Left cardiac atrium (tissue), 4 donors: Measurements from ENCODE around the gene ZNF407. TPM values are rescaled to one million over a fixed set of nuclear protein-coding genes. Genes with fewer than 3 reads are reported as not detected.
A peak's percentile ranks its signal among the peaks of the same experiment; 100 is the strongest.

ENCODE experiments used
- ATAC-seq, 2 donors: fragments of 200-7000 bp; cut with Tn5 transposase; one replicate each; pipeline ENCODE4 v1.9.1; 2020; ENCODE audit warnings: mild to moderate bottlenecking in 2 of 2, moderate library complexity in 2 of 2
- DNase-seq: peaks from one replicate; pipeline ENCODE4 v3.0.0-alpha.2; 2020
- intact Hi-C, 2 donors: fragments of 100-400 bp; cut with DNase I; formaldehyde crosslinking; loops; one replicate each; pipeline versions ENCODE4 v1.14.1 to v1.15.1; 2022 to 2023
- total RNA-seq, 2 donors: library from RNA; stranded (reverse); fragmentation: NEBNext Ultra II Directional; extraction: Animal tissue kit (Norgen Biotek cat#: 25700); gene quantifications; one replicate each; pipeline ENCODE4 v1.2.1, GENCODE V29; 2021
- donor health status: DM: no; HTN: yes; CAD: no.
- donor health status: DM: no; HTN: yes; CAD: no; lungs with severe emphysema.
- donor health status: DM: yes; HTN: yes; CAD: no.
- donor health status: Dilated cardiomyopathy.

Gene ZNF407
- total RNA-seq, 2 donors from 2014 or later, result 10.1 to 10.6 TPM

GRCh38 chr18:74652392-74652988 lies 54.8 kb downstream of the ZNF407 start:
- ATAC-seq (no peak), DNase-seq (no peak)
- intact Hi-C loops, result loop anchor here in 1 of 2 donors (5.0 to 10.0 kb wide), 3 partner anchors 315 to 1692 kb away; no protein-coding TSS in a partner anchor

DNA sequence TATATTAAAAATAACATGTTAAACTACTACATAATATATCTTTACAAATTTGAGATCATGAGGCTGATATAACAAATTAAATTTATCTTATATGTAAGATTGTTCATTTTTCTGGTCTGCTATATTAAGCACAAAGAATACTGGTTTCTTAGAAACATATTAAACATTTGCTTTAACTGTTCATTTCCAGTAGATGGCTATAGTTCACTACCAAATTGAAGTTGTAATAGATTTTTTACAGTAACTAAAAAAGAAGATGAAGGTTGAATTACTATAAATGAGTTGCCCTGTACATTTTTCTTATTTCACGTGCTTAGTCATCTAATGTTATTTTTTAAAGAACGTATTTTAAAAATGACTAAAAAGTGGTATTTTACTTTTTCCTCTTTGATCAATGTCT lies 57.0 kb downstream of the ZNF407 start:
- ATAC-seq, result no peak
- no peak for DNase-seq
- intact Hi-C loops, result loop anchor here in 1 of 2 donors (5.0 to 10.0 kb wide), 3 partner anchors 313 to 1690 kb away; no protein-coding TSS in a partner anchor

GRCh38 chr18:74661008-74661407 lies 63.3 kb downstream of the ZNF407 start:
- DNase-seq (no peak), ATAC-seq (no peak)
- intact Hi-C loops, result no loop called here

DNA sequence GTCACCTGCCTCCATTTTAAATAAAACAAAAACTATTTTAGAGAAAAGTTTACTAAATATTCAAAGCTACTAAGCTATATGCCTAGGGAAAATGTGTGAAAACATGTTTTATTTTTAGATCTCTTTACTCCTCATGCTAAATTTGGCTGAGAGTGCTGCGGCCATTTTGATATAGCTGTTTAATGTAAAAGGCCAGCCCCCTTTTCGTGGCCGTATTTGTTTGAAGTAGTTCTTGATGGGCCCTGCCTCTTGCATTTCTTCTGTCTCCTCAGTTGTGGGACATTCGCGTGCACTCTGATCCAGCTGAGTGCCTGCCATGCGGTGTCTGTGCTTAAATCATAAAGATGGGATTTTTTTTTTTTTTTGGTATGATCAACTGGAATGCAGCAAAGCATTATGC lies 64.0 kb downstream of the ZNF407 start:
- ATAC-seq, result no peak
- DNase-seq, result no peak
- intact Hi-C loops, result no loop called here

GRCh38 chr18:74662622-74663021 lies 65.0 kb downstream of the ZNF407 start:
- DNase-seq (no peak), ATAC-seq (no peak)
- intact Hi-C loops, result no loop called here

GRCh38 chr18:74665346-74665745 lies 67.7 kb downstream of the ZNF407 start:
- intact Hi-C loops, result no loop called here
- DNase-seq, result no peak
- no peak for ATAC-seq

DNA sequence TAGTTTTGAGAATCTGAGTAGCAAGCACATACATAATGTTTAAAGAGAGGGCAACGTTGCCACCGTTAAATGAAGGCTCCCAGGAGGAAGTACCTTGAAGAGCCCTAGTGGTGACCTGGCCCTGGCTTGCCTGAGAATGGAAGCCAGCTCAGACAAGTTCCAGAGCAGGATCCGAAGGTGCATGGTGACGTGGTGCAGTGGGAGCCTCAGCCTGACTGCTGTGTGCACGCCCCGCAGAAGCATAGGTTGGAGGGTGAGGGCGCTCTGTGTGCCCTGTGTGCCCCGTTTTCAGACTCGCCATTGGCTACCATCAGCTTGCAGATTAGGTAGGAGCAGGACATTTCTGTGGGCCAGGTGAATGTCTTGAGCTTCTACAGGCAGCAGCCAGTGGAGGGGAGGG lies 68.2 kb downstream of the ZNF407 start:
- ATAC-seq (no peak), DNase-seq (no peak)
- intact Hi-C loops, result no loop called here

DNA sequence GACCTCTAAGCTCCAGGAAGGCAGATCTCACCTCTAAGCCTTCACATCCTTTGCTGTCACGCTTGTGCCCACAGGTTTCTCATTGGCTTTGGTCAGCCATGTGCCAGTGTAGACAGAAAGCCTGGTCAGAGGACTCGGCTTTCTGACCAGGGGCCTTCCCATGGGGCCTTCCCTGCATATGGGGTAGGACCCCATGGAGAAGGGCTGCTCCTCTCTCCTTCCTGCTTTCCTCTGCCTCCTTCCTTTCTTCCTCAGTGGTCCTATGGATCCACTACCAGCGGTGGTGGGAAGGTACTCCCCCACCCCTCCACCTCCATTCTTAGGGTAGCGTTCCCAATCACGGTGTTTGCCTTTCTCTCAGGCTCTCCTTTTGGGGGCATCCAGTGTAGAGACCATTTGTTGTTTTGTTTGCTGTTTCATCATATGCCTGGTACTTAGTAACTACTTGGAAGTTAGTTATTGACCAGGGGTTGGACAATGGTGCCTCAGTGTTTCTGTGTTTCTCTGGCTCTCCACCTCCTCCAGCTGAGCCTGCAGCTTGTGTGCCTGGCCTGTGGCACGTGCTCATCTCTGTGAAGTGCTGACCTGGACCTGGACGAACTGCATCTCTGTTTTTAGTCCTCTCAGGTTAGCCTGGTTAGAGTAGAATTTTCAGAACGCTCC lies 71.6 kb downstream of the ZNF407 start:
- intact Hi-C loops, result no loop called here
- no peak for ATAC-seq

DNA sequence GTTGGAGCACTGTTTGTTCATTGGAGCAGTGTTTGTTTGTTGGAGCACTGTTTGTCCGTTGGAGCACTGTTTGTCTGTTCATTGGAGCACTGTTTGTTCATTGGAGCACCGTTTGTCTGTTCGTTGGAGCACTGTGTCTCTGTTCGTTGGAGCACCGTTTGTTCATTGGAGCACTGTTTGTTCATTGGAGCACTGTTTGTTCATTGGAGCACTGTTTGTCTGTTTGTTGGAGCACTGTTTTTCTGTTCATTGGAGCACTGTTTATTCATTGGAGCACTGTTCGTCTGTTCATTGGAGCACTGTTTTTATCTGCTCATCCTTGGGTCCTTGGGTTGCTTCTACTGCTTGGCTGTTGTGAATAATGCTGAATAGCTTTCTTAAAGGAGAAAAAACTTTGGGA lies 74.7 kb downstream of the ZNF407 start:
- no peak for ATAC-seq
- DNase-seq, result no peak
- intact Hi-C loops, result no loop called here

More for the DNA sequence above, 71.6 kb downstream of the ZNF407 start:
- DNase-seq, result no peak

DNA sequence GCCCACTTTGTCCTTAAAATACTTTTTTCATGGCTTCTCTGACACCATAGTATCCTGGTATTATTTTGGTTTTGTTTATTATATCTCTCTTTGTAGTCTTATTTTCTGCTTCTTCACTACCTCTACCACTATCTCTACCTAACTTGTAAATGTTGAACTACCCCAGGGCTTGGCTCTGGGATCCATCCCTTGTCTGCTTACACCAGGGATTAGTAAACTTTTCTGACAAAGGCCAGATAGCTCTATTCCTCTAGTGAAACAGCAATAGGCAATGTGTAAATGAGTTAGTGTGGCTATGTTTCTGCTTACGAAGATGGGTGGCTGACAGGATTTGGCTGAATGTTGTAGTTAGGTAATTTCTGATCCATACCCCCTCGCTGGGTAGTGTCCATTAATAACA lies 76.8 kb downstream of the ZNF407 start:
- intact Hi-C loops, result no loop called here
- ATAC-seq, result no peak
- no peak for DNase-seq

DNA sequence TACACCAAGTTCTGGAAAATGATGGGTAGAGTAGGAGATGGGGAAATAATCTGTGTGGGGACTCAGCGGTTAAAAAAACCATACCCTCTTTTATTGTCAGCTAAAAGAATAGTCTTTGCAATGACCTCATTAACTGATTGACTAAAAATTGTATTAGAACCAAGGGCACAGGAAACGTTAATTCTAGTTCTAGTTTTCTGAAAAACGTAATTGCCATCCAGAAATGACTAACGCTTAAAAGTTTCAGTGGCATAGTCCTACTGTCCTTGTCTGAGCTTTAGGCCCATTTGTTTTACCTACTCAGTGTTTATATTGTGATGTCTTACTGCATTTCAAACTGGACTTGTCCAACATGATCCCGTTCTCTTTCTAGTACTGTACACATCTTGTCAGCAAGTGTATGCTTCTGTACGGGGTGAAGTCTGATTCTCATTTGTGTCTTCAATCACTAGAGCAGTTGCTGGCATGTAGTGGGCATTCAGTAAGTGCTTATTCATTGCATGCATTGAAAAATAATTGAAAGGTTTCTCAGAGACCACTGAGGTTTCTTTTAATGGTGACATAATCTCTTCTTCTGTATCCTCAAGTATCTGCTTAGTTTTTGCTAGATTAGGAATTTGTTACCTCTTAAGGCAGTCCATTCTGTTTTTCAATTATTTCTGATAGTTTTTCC lies 81.5 kb downstream of the ZNF407 start:
- ATAC-seq, result no peak
- intact Hi-C loops, result no loop called here
- no peak for DNase-seq

- ATAC-seq (no peak), DNase-seq (no peak)
- intact Hi-C loops, result no loop called here
Observed at GRCh38 chr18:74679679-74680076, 82.0 kb downstream of the ZNF407 start.

DNA sequence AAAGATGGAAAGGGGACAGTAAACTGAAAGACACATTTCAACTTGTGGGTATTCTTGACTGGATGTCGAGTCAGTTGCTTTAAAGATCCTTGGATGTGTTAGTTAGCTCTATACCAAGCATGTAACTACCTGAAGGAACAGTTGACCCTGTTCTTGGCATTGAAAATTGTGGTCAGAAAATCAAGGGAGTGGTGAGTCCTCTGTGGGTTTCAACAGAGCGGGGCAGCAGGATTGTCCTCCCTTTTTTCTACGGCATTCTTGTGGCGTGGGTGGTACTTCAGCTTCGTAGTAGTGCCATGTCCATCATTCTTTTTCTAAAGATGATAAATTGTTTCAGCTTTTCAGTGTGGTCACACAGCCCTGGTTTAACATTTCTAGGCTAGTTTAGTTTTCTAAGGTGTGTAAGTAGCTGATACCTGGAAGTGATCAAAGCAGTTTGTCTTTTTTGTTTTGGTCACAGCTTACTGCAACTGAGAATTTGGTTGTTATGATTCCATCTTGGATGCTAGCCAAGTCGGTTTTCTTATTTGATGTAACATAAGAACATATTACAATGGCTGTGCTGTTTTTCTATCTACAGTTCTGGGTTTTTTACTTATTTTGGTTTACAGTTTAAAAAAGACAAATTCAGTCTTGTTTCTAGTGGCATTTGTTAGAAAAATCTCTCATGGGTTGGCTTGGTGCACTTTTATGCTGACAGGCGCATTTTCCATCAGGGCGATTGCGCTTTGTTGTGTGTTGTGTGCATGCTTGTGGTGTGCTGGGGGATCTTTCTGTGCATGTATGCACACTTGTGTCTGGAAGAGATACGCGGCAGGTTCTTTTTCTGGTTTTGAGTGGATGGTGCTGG lies 84.7 kb downstream of the ZNF407 start:
- ATAC-seq (no peak), DNase-seq (no peak)
- intact Hi-C loops, result no loop called here

DNA sequence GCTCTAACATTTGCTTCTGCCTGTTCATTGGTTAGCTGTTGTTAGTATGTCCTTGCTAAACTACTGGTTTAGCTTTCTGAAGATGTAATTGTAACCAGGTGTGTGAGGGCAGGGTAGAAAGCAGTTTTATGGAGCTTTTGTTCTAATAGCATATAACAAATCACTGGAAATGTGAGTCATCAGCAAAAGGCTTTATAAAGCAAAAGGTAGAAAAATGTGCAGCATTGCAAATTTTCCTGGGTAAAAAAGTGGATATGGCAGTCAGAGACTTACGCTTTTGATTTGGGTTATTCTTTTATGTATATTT lies 85.3 kb downstream of the ZNF407 start:
- no peak for DNase-seq
- ATAC-seq, result no peak
- intact Hi-C loops, result no loop called here

DNA sequence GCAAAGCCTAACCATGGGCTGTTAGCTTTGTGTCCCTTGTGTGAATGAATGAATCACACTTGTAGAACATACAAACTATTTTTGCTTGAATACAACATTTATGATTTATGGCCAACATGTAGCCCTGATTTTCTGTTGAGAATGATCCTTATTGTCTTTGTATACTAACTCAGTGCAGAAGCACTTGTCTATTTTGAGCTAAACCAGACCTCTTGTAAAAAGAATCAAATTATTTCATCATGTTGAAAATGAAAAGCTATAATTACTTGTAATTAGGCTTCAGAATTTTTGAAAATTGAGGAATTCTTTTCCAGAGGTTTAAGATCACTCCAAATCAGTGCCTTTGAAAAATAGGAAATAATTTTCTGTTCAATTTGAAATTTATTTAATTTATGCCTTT lies 85.9 kb downstream of the ZNF407 start:
- ATAC-seq, result no peak
- DNase-seq, result no peak
- intact Hi-C loops, result no loop called here

DNA sequence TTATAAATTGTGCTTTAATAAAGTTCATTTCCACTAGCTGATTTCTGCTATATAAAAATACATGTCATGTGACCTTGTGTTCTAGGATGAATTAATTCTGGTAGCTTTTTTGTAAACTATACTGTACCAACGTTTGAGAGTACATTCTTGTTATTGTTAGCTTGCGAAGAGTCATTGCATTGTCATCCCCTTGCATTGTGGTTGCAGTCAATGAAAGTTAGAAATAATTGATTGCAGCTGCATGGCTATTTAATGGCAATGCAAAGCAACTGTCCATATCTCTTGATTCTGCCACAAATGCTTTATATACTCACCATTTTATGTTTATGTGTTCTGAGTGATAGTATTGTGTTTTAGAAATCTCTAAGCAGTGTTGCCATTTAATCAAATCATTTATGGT lies 91.6 kb downstream of the ZNF407 start:
- intact Hi-C loops, result no loop called here
- ATAC-seq, result no peak

GRCh38 chr18:74692367-74693013 lies 94.8 kb downstream of the ZNF407 start:
- no peak for ATAC-seq

More for the DNA sequence above, 91.6 kb downstream of the ZNF407 start:
- DNase-seq, result no peak

GRCh38 chr18:74694436-74694835 lies 96.8 kb downstream of the ZNF407 start:
- intact Hi-C loops, result no loop called here
- peak; percentile 29 for DNase-seq
- ATAC-seq, result peak in 1 of 2 donors; percentile 86

More at GRCh38 chr18:74692367-74693013, 94.8 kb downstream of the ZNF407 start:
- intact Hi-C loops, result no loop called here
- no peak for DNase-seq

DNA sequence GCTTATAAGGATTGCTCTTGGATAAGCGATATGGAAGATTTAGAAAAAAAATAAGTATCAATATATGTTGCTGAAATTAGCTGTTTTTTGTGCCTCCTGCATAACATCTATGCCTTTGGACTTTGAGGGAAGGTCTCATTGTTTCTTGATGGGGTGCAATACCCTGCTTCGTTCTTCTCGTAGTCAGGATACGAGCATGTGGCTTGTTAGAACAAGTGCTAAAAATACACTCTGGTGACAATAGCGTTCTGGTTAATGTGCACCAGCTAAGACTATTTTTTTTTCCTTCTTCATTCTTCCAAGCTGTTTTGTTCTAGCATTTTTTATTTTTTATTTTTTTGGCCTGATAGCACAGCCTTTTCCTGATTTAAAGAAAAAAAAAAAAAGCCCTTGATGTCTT lies 97.5 kb downstream of the ZNF407 start:
- intact Hi-C loops, result no loop called here
- DNase-seq (no peak), ATAC-seq (peak in 1 of 2 donors; percentile 65)
